HepG2 (cell line): ENCODE results near the gene IDUA. TPM values are rescaled to one million over a fixed set of nuclear protein-coding genes. Genes with fewer than 3 reads are reported as not detected.

ENCODE experiments used
- AGO1 ChIP-seq: fragments of 200-400 bp; formaldehyde crosslinking; IDR thresholded peaks from 2 replicates; pipeline ENCODE4 v1.6.1; 2017; ENCODE audit warnings: mild to moderate bottlenecking, low read depth, low read length, moderate library complexity; ENCODE audit not compliant: poor library complexity, severe bottlenecking
- AGO2 ChIP-seq: fragments of 200-400 bp; formaldehyde crosslinking; optimal IDR thresholded peaks from 2 replicates; pipeline ENCODE3; 2017; ENCODE audit warnings: mild to moderate bottlenecking, low read depth, low read length, moderate library complexity
- BCL3 ChIP-seq: sonication (generic); formaldehyde crosslinking; IDR thresholded peaks from 2 replicates; pipeline ENCODE4 v1.5.1; 2020; ENCODE audit warnings: mild to moderate bottlenecking, missing genetic modification reagents, moderate library complexity
- IKZF5 ChIP-seq: IDR thresholded peaks from 2 replicates; pipeline ENCODE4 v1.6.1; 2018; ENCODE audit warnings: missing genetic modification reagents, mild to moderate bottlenecking, missing compliant biosample characterization
- NFIC ChIP-seq: IDR thresholded peaks from 2 replicates; pipeline ENCODE4 v1.6.1; 2012; ENCODE audit warnings: mild to moderate bottlenecking, low read length, inconsistent platforms
- RARA ChIP-seq: IDR thresholded peaks from 2 replicates; pipeline ENCODE4 v1.6.1; 2016; ENCODE audit warnings: missing genetic modification reagents, missing compliant biosample characterization
- ZBTB2 ChIP-seq: sonication (generic); formaldehyde crosslinking; IDR thresholded peaks from 2 replicates; pipeline ENCODE4 v1.8.0; 2022; ENCODE audit warnings: low read depth, missing genetic modification reagents
- ZNF205 ChIP-seq: IDR thresholded peaks from 2 replicates; pipeline ENCODE4 v1.6.1; 2018; ENCODE audit warnings: missing biosample characterization, missing genetic modification reagents
- ZNF33B ChIP-seq: sonication (generic); formaldehyde crosslinking; IDR thresholded peaks from 2 replicates; pipeline ENCODE4 v1.5.1; 2020; ENCODE audit warnings: mild to moderate bottlenecking, missing genetic modification reagents
- ZNF350 ChIP-seq: sonication (generic); formaldehyde crosslinking; IDR thresholded peaks from 2 replicates; pipeline ENCODE4 v1.4.0; 2020; ENCODE audit warnings: mild to moderate bottlenecking, low read depth, missing genetic modification reagents, borderline replicate concordance
- ZNF543 ChIP-seq: sonication (generic); formaldehyde crosslinking; IDR thresholded peaks from 2 replicates; pipeline ENCODE4 v1.4.0; 2020; ENCODE audit warnings: mild to moderate bottlenecking, missing genetic modification reagents
- ZNF770 ChIP-seq: sonication (generic); formaldehyde crosslinking; IDR thresholded peaks from 2 replicates; pipeline ENCODE4 v1.5.0; 2020; ENCODE audit warnings: mild to moderate bottlenecking, missing genetic modification reagents
- ZNF891 ChIP-seq: sonication (generic); formaldehyde crosslinking; IDR thresholded peaks from 2 replicates; pipeline ENCODE4 v1.5.0; 2020; ENCODE audit warnings: mild to moderate bottlenecking, missing genetic modification reagents
- polyA plus RNA-seq, 8 experiments: library from polyadenylated mRNA; depleted of rRNA in 3 of 8; stranded (reverse) in 7 of 8; unstranded in 1 of 8; fragments of >200 nt; fragmentation: Illumina TruSeq in 4 of 8; extraction: Trizol in 4 of 8; gene quantifications; 2 replicates each; pipeline versions ENCODE4 v1.2.1 to v1.2.3, GENCODE V29; 2011 to 2016; ENCODE audit warnings: low read depth in 4 of 8, missing spikeins in 1 of 8, mixed read lengths in 1 of 8; ENCODE audit not compliant: insufficient read depth in 1 of 8
- total RNA-seq, 5 experiments: library from RNA; depleted of rRNA; stranded (reverse); fragments of >200 nt; fragmentation: Illumina TruSeq; extraction: Trizol; gene quantifications; 2 replicates each; pipeline ENCODE4 v1.2.3, GENCODE V29; 2016; ENCODE audit warnings: low read depth in 1 of 5
- TF ChIP-seq, protein P1 (sequence below), 2 experiments: sonication (generic) in 1 of 2; formaldehyde crosslinking in 1 of 2; IDR thresholded peaks; 2 replicates each; pipeline versions ENCODE4 v1.4.0 to v1.6.1; 2016 to 2020; ENCODE audit warnings: borderline replicate concordance in 1 of 2, low read depth in 1 of 2, mild to moderate bottlenecking in 1 of 2, missing genetic modification reagents in 1 of 2
- TF ChIP-seq, protein P2 (sequence below): sonication (generic); formaldehyde crosslinking; IDR thresholded peaks from 2 replicates; pipeline ENCODE4 v1.4.0; 2020; ENCODE audit warnings: mild to moderate bottlenecking, missing genetic modification reagents

Gene IDUA
- total and polyA plus RNA-seq, 2 of the 13 experiments (the other 11 are each of a cell fraction or from before 2014, with no cell fraction given): 0.77 to 1.0 TPM

DNA sequence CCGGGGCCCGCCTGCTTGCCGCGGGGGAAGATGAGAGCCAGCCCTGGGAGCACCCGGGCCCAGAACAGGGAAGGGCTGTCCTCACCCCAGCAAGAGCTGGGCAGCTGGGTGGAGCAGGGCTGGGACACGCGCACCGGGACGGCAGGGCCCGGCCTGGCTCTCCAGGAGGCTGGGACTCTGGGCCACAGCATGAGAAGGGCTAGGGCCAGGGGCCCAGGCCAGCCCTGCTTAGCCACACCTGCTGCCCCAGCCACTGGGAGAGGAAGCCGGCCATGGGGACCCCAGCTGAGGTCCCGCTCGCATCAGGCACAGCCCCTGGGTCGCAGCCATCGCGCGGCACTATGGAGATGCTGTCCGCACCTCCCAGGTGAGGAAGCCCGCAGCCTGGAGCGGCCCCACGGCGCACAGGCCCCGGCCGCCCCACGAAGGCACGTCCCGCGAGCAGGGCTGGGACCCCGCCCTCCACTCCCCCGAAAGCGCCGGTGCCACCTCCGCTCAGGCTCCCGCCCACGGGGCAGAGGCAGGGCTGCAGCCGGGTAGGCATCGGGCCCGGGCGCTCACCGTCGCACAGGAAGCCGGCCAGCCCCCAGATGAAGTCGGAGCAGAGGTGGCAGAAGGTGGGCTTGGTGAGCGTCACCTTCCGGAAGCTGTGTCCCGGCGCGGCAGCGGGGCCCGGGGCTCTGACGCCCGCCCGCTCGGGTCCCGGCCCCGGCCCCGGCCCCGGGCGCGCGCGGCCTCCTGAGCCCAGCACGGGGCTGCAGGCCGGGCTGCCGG, 14.0 kb upstream of the IDUA start (continued):
- no peak for TF ChIP-seq IKZF5
- TF ChIP-seq ZNF350 (CRISPR knock-in tag): no peak
- no peak for TF ChIP-seq AGO2
- no peak for TF ChIP-seq RARA (CRISPR knock-in tag)
- TF ChIP-seq BCL3: no peak
- no peak for TF ChIP-seq ZBTB2 (CRISPR knock-in tag)
- TF ChIP-seq ZNF205 (CRISPR knock-in tag): no peak
- TF ChIP-seq, protein P1, sequence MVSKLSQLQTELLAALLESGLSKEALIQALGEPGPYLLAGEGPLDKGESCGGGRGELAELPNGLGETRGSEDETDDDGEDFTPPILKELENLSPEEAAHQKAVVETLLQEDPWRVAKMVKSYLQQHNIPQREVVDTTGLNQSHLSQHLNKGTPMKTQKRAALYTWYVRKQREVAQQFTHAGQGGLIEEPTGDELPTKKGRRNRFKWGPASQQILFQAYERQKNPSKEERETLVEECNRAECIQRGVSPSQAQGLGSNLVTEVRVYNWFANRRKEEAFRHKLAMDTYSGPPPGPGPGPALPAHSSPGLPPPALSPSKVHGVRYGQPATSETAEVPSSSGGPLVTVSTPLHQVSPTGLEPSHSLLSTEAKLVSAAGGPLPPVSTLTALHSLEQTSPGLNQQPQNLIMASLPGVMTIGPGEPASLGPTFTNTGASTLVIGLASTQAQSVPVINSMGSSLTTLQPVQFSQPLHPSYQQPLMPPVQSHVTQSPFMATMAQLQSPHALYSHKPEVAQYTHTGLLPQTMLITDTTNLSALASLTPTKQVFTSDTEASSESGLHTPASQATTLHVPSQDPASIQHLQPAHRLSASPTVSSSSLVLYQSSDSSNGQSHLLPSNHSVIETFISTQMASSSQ (IDR thresholded peaks at IDR 0.05; ENCODE audit: low read depth): no peak
- TF ChIP-seq, protein P1 (CRISPR knock-in tag; IDR thresholded peaks at IDR 0.05; ENCODE audit: borderline replicate concordance): no peak
- TF ChIP-seq AGO1: no peak
- no peak for TF ChIP-seq ZNF33B (CRISPR knock-in tag)
- TF ChIP-seq NFIC: no peak
- TF ChIP-seq, protein P2, sequence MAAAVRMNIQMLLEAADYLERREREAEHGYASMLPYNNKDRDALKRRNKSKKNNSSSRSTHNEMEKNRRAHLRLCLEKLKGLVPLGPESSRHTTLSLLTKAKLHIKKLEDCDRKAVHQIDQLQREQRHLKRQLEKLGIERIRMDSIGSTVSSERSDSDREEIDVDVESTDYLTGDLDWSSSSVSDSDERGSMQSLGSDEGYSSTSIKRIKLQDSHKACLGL (CRISPR knock-in tag): 0 out of 2 replicates have a peak, but pooled peaks have one; percentile 24
- TF ChIP-seq ZNF770 (CRISPR knock-in tag): no peak
- no peak for TF ChIP-seq ZNF543 (CRISPR knock-in tag)
- TF ChIP-seq ZNF891 (CRISPR knock-in tag): 0 out of 2 replicates have a peak, but pooled peaks have one; percentile 28
